ENCODE data around the gene FOXB1. TPM values are rescaled to one million over a fixed set of nuclear protein-coding genes. Genes with fewer than 3 reads are reported as not detected.

Gene FOXB1
- total RNA-seq, 1 experiment from 2014 or later = 0.06 TPM

DNA sequence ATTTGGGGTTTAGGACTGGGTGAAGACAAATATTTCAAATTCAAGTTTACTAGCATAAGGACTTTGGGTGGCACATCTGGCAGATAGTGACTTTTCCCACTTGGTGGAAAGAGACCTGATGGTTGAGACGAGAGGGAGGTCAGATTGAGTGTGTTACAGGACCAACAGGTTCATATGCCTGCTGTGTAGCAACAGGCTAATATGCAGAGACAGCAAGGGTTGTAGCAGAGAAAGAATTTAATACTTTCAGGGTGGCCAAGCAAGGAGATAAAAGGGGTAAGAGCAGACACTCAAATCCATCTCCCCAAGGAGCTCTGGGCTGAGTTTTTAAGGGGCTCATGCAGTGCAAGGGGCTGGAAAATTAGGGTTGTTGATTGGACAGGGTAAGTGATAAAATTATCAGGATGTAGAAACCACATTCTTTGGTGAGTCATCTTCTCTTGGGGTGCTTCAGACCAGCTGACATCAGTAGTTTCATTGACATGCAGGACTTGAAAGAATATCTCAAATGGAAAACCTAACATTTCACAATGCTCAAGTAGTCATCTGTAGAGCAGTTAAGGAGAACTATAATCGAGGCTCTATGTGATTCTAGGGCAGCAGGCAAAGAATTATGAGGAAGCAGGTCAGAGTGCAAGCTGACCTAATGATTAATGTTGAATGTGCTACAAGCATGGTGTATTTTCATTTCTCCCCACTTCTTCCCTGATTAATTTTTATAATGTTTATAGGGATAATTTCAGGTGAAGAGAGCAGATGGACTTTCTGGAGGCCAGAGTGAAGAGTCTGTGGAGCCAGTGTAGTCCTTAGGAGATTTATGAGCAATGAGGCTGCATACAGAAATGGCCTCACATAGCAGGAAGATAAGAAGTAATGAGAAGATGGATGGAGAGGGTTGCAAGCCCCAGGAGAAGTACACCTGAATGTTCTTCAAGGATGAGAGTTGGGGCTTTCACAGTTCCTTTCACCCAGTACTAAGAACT is 13.7 kb downstream of the FOXB1 start:
- no peak for DNase-seq (ENCODE audit: low read depth)

DNA sequence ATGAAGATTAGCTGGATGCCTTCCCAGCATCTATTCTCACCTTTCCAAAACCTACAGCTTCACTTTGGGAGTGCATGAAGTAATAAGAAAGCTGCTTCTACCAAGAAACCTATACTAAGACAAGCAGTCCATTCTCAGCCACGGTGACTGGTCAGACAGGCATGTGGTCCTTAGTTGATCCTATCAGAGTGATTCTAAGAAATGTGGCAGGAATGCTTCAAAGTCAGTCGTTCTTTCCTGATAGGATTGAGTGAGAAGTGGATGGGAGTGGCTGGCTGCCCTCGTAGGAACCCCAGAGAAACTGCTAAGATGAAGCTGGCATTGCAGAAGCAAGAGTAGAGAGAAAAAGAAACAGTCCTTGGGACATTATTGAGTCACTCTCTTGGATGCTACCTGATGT is 16.6 kb downstream of the FOXB1 start:
- no peak for DNase-seq (ENCODE audit: low read depth)

DNA sequence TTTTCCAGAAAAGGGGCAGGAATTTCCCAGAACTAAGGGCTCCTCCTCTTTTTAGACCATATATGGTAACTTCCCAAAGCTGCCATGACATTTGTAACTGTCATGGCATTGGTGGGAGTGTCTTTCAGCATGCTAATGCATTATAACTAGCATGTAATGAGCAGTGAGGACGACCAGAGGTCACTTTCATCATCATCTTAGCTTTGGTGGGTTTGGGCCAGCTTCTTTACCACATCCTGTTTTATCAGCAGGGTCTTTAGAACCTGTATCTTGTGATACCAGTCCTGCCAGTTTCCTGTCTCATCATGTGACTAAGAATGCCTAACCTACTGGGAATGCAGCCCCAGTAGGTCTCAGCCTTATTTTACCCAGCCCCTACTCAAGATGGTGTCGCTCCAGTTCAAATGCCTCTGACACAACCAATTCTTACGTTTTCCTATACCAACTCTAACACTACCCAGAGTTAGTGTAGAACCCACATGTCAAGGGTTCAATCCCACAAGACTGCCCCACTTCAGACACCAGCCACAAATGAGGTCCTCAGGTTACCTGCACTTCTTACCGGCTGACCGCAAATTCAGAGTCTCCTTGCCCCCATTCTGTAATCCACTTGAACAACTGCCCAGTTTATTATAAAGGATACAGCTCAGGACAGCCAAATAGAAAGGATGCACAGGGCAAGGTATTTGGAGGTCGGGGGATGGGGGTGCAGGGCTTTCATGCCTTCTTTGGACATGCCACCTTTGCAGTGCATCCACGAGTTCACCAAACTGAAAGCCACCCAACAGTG is 17.7 kb downstream of the FOXB1 start:
- DNase-seq (ENCODE audit: low read depth) = peak; percentile 55

DNA sequence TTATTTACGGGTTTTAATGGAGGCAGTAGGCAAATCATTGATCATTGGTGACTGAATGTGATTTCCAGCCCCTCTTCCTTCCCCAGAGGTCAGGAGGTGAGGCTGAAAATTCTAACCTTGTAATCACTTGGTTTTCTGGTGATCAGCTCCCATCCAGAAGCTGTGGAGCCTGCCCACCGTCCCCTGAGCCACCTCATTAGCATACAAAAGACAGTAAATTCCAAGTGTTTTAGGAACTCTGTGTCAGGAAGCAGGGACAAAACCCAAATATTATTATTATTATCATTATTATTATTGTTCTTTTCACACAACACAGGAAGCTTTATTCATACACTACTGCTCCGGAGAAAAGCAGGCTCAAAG is 18.2 kb downstream of the FOXB1 start:
- DNase-seq (ENCODE audit: low read depth) = no peak

DNA sequence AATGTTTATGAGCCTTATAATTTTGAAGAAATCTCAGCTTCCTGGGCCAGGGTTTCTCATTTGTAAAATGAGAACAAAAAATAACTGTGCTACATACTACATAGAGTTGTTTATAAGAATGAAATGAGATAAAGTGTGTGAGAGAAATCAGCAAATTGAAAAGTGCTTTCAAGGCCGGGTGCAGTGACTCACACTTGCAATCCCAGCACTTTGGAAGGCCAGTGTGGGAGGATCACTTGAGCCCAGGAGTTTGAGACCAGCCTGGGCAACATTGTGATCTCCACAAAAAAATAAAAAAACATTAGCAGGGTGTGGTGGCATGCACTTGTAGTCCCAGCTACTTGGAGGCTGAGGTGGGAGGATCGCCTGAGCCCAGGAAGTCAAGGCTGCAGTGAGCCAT is 22.4 kb downstream of the FOXB1 start:
- DNase-seq (ENCODE audit: low read depth) = peak; percentile 26

GRCh38 chr15:60035344-60035743 is 31.2 kb downstream of the FOXB1 start:
- no peak for DNase-seq (ENCODE audit: low read depth)

DNA sequence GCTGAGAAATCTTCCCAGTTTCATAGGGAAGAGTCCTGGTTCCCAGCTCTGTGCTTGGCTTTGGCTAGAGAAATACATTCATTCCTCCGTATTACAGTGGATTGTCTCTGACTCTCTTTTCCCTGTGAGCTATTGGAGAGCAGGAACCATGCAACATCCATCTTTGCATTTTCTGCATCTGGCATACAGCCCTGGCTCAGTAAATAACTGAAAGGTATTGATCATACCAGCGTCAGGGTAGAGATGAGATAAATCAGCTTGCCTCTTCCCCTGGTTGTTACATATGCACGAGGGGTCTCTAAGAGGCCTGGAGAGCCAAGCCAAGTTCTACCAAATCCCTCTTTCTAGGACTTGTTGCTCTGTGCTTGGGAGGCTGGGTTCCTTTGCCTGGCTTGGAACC is 35.2 kb downstream of the FOXB1 start:
- no peak for DNase-seq (ENCODE audit: low read depth)

GRCh38 chr15:60043744-60044435 is 39.8 kb downstream of the FOXB1 start:
- DNase-seq (ENCODE audit: low read depth) = no peak

- DNase-seq (ENCODE audit: low read depth) = no peak
These were observed 40.6 kb downstream of the FOXB1 start for GRCh38 chr15:60044636-60045270.

DNA sequence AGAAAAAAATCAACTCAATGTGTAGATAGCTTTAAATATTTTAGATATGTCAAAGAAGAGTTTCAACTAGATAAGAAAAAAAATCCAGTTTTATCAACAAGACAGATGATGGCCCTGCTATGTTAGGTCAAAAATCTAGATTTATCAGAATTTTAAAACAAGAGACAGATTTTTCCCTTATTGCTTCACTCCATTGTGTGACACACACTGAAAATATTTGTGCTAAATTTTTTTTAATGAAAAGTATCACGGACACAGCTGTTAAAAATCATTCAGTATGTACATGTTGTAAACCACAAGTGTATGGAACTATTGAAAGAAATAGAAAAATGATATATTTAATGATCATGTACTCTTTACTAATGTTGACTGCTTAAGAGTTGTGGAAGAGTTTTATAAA is 43.6 kb downstream of the FOXB1 start:
- DNase-seq (ENCODE audit: low read depth) = no peak

GRCh38 chr15:60049948-60050347 is 45.8 kb downstream of the FOXB1 start:
- DNase-seq (ENCODE audit: low read depth) = no peak

GRCh38 chr15:60052796-60053195 is 48.7 kb downstream of the FOXB1 start:
- DNase-seq (ENCODE audit: low read depth) = no peak

DNA sequence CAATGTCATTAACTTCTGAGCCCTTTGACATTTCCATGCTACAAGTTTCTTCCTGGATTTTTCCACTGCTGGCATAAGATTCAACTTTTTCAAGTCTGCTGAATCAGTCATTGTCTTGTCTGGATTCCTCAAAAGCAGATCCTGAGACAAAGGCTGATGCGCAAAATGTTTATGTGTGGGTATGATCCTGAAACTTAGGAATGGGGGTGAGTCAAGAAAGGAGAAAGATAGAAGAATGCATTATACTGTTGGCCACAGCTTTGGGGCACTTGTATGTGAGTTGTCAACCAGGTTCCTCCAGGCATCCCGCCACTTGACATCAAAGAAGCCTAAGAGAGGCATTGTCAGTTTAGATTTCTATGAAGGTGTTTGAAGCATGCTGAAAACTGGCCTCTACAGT is 50.4 kb downstream of the FOXB1 start:
- no peak for DNase-seq (ENCODE audit: low read depth)
